Measurements from ENCODE around the gene TRNT1.
A peak's percentile ranks its signal among the peaks of the same experiment; 100 is the strongest.

TRNT1 gene

GRCh38 chr3:3179407-3180094 lies 52.8 kb downstream of the TRNT1 start, which contains the start of gene CRBN:
Gene CRBN, minus strand, starts transcription at chr3:3179691. Its CDS starts 4 bp downstream, at chr3:3179687.
- peak; percentile 76 for DNase-seq

- DNase-seq, result no peak
Measured at GRCh38 chr3:3180456-3180855, 53.7 kb downstream of the TRNT1 start.

- no peak for DNase-seq
Measured at GRCh38 chr3:3184876-3185275, 58.1 kb downstream of the TRNT1 start.

- peak; percentile 38 for DNase-seq
Measured at GRCh38 chr3:3189102-3189727, 62.5 kb downstream of the TRNT1 start.

- no peak for DNase-seq
Measured at GRCh38 chr3:3189961-3190360, 63.2 kb downstream of the TRNT1 start.

- DNase-seq, result peak; percentile 18
Measured at GRCh38 chr3:3191675-3192285, 65.0 kb downstream of the TRNT1 start.

- no peak for DNase-seq
Measured at GRCh38 chr3:3192286-3192675, 65.5 kb downstream of the TRNT1 start.

GRCh38 chr3:3194861-3195260 lies 68.1 kb downstream of the TRNT1 start:
- no peak for DNase-seq

- DNase-seq, result no peak
Measured at GRCh38 chr3:3196148-3196861, 69.6 kb downstream of the TRNT1 start.
